HS-27A (cell line): Measurements from ENCODE around the gene ABAT.

Source experiments
- DNase-seq: peaks from one replicate; pipeline ENCODE4 v3.0.0-alpha.2; 2012; ENCODE audit warnings: low read depth, missing footprints

ABAT gene

DNA sequence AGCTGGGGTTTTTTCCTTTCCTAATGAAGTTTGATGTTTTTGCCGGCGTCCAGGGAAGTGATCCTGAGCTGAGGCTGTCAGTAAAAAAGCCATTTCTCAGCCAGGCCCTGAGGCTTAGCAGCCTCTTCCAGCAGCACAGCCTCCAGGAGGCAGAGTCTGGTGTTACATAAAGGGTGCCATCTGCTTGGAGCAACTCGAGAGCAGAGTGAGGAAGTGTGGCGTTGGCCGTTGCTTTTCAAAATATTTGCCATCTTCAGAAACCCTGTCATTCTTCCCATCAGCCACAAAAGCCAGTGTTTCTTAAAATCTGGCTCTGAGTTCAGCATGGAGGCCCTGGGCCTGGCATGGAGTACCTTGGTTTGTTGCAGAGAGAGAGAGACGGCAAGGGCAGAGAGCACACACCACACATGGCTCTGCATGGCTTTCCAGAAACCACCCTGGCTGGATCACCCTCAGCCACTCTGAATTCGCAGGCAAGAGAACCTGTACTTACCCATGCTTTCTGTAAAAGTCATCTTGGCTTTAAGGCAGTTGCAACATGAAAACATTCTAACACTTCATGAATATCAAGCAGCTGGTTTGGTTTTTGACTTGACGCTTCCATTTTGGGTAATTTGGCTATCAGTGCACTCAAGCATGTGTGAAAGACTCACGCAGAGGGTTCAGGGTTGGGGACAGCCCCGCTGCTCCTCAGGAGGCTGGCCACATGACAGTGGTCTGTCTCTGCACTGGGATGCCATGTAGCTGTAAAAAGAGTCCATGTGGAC, 144.3 kb downstream of the ABAT start:
- DNase-seq = no peak

DNA sequence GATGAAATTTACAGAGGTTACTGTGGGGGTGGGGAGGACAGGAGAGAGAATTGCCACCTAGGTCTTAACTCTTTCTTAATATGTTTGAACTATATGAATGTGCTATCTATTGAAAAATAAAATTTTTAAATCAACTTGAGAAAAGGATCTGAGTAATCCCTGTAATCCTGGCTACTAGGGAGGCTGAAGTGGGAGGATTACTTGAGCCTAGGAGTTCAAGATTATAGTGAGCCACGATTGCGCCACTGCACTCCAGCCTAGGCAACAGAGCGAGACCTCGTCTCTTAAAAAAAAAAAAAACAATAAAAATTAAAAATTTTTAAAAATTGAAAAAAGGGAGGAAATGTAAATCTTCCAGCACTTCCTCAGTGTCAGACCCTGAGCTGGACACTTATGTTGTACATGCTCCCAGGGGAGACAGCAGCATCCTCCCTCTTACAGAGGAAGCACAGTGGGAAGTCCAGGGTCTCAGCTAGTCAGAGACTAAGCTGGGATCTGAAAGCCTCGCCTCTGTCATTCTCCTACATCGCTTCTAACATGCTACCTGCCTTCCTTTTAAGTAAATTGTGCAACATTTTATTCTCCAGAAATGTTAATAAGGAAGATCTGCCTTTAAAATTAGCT, 145.1 kb downstream of the ABAT start:
- DNase-seq = no peak

GRCh38 chr16:8822403-8822802, 148.0 kb downstream of the ABAT start:
- no peak for DNase-seq

DNA sequence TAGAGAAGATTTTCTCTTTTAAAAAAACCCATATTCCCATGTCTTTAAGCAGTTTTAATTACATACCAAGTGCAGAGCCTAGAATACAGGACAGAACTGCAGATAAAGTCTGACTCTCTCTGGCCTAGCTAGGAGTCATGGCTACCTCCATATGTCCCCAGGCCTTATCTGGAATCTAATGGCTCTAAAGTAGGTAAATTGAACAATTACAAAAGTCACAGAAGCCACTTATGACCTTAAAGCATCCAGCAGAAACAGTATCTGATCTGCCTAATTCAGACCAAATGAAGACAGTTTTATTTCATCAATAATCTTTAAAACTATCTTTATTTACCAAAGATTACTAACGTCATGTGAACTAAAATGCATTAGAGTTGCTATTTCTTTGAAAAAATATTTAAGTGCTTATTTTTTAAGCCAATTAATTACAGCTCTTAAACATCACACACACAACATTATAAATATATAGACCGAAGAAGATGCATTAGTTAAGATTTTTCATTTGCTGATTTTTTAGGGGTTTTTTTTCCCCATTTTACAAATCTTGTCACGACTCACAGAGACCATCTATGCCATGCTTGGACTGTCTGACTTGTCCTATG, 152.0 kb downstream of the ABAT start:
- no peak for DNase-seq

DNA sequence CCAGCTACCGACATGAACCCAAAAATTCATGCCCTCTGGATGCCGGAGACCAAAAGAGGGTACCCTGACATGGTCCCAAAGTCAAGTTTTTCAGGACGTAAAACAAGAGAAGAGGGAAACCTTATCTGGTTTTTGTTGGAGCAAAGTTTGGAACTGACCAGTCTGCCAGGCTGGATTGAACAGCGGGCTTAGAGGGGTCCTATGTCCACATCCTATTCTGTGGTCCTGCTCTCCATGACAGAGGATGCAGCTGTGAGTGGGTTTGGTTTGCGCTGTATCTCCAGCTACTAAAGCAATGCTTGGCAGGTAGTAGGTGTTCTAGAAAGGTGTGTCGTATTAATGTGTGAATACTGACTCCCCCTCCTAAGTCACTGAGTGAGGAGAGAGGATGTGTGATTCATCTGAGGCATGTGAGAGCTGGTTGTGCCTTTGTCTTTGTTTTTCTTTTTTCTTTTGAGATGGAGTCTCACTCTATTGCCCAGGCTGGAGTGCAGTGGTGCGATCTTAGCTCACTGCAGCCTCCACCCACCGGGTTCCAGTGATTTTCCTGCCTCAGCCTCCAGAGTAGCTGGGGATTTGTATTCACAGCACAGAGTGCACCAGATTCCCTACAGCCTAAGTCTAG, 154.2 kb downstream of the ABAT start:
- DNase-seq = no peak

GRCh38 chr16:8831450-8831849, 157.0 kb downstream of the ABAT start:
- DNase-seq = no peak

DNA sequence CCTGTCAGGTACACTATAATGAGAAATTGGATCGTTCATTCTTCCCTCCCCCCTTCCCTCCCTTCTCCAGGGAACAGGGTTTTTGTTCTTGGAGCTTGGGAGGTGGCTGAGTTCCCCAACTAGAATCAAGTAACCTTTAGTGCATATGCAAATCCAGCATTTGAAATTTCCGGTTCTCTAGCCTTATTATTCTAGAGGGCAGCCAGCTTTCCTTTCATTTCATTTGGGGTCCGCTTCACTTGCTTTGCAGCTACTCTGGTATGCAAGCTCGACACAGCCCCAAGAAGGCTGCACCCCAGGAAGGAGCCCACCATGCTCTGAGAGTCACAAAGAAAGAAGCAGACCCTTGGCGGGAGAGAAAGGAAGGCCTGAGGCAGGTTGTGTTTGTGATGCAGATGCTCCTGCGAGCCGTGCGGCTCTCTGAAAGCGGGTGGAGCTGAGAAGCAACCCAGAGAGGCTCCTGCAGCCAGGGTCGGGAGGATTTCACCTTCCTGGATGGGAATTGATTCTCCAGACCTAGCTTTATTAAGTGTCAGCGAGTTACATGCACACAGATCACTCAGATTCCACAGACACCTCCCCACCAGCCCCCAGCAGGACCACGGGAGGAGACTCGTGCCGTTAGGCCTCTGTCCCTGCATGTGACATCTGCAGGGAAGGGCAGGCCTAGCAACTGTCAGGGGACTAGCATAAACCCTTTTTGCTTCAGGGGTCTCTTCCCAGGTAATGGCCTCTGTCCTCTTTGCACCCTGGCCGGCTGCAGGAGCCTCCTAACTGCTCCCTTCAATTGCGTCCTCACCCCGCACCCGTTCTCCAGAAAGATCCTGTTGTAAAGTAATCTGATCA, 157.7 kb downstream of the ABAT start:
- no peak for DNase-seq

GRCh38 chr16:8832717-8833105, 158.3 kb downstream of the ABAT start:
- no peak for DNase-seq
